Measurements from ENCODE around the gene EHD4.

DNA sequence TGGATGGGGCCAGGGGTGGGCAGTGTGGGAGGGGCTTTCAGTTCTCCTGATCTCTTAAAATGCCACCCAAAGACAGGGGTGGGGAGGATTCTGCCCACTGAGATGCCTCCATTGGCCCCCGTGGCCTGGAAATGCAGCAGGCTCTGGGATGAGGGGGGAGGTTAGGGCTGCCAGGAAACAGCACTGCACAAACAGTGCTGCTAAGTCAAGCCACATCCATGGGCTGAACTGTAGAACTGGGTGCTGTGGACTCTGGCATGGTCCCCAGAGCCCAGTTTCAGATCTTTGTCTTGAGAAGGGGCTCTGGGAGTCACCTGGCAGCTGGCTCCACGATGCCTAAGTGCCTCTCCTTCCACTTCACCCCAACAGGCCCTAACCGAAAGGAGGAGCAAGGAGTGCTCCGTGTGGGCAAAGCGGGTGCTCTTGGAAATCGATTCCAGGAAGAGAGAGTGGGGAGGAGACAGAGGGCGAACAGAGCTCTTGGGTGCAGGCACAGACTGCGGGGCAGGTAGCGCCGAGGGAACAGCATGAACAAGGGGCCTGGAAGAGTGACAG, 40.6 kb upstream of the EHD4 start:
- TF ChIP-seq POLR2AphosphoS5 (IDR thresholded peaks at IDR 0.05; ENCODE audit: low read depth, low read length) (no peak), SIN3A (IDR thresholded peaks at IDR 0.05; ENCODE audit: borderline replicate concordance, insufficient read depth, low read length) (no peak), FOXP2 (optimal IDR thresholded peaks at IDR 0.05; ENCODE audit: borderline replicate concordance, extremely low read depth, extremely low read length, insufficient read depth) (no peak)
- TF ChIP-seq, protein P1, sequence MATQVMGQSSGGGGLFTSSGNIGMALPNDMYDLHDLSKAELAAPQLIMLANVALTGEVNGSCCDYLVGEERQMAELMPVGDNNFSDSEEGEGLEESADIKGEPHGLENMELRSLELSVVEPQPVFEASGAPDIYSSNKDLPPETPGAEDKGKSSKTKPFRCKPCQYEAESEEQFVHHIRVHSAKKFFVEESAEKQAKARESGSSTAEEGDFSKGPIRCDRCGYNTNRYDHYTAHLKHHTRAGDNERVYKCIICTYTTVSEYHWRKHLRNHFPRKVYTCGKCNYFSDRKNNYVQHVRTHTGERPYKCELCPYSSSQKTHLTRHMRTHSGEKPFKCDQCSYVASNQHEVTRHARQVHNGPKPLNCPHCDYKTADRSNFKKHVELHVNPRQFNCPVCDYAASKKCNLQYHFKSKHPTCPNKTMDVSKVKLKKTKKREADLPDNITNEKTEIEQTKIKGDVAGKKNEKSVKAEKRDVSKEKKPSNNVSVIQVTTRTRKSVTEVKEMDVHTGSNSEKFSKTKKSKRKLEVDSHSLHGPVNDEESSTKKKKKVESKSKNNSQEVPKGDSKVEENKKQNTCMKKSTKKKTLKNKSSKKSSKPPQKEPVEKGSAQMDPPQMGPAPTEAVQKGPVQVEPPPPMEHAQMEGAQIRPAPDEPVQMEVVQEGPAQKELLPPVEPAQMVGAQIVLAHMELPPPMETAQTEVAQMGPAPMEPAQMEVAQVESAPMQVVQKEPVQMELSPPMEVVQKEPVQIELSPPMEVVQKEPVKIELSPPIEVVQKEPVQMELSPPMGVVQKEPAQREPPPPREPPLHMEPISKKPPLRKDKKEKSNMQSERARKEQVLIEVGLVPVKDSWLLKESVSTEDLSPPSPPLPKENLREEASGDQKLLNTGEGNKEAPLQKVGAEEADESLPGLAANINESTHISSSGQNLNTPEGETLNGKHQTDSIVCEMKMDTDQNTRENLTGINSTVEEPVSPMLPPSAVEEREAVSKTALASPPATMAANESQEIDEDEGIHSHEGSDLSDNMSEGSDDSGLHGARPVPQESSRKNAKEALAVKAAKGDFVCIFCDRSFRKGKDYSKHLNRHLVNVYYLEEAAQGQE (IDR thresholded peaks at IDR 0.05; ENCODE audit: insufficient read depth in 1 of 2, low read depth in 2 of 2, low read length in 2 of 2), result no peak

Data from PFSK-1 (cell line).